ENCODE results near the gene ORC1.

ORC1 gene

GRCh38 chr1:52404116-52404974 lies at the start of gene ORC1, which contains the start of gene PRPF38A:
Gene ORC1 (minus strand): TSS chr1:52404423. CDS start chr1:52402223, 2,200 bp downstream.
Gene PRPF38A (plus strand): TSS chr1:52404602. CDS start chr1:52404750, 148 bp downstream.
- peak; percentile 98 for DNase-seq (ENCODE audit: low read depth)

GRCh38 chr1:52444463-52444862 lies 40.2 kb upstream of the ORC1 start:
- no peak for DNase-seq (ENCODE audit: low read depth)

DNA sequence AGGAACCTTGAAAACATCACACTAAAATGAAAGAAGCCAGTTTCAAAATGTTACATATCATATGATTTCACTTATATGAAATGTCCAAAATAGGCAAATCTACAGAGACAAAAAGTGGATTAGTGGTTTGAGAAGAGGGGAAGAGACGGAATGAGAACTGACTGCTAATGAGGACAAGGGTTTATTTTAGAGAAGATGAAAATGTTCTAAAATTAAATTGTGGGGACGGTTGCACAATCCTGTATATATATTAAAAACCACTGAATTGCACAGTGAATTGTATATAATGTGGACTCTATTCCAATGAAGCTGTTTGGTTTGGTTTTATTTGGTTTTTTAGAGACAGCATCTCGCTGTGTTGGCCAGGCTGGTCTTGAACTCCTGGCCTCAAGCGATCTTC lies 35.8 kb upstream of the ORC1 start:
- DNase-seq (ENCODE audit: low read depth), result no peak

DNA sequence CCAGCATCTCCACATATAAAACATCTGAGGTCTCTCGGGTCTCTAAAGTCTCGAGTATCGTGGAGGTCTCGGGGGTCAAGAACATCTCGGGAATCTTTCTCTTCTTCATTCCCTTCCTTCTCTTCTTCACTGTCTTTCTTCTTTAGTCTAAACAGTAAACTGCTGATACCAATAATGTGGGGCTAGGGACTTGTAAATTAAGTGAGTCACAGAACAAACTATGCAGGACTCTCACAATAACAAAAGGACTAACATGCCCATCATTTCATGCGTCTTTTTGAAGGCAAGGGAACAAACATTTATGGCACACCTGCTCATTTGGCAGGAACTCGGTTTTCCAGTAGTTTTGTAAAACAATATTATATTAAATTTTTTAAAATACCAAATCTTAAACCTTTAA lies 32.6 kb upstream of the ORC1 start:
- DNase-seq (ENCODE audit: low read depth), result no peak

- DNase-seq (ENCODE audit: low read depth), result no peak
These were observed 31.4 kb upstream of the ORC1 start for GRCh38 chr1:52435650-52436049.

- no peak for DNase-seq (ENCODE audit: low read depth)
These were observed 31.0 kb upstream of the ORC1 start for GRCh38 chr1:52435211-52435610.

DNA sequence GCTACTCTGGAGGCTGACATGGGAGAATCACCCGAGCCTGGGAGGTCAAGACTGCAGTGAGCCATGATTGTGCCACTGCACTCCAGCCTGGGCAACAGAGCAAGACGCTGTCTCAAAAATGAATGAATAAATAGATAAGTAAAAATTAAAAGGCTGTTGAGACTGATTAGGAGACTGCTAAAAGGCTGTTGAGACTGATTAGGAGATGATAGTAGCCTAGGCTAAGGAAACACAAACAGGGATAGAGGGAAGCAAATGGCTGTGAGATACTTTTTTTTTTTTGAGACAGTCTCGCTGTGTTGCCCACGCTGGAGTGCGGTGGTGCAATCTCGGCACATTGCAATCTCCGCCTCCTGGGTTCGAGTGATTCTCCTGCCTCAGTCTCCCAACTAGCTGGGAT lies 28.6 kb upstream of the ORC1 start:
- DNase-seq (ENCODE audit: low read depth), result no peak

DNA sequence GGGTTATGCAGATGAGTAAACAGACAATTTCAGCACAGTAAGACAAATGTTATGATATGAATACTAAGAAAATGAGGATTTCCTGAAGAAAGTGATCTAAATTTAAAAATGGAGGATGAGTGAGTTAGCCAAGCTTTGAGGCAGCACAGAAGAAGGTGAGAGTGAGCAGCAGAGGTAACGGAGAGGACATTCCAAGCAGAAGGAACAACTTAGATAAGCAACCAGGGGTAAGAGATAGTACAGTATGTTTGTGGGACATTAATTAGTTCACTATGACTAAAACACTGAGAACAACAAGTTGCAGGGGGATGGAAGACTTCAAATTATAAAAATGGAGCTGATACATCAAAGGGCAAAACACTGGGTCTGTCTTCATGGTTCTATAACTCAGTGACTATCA lies 22.9 kb upstream of the ORC1 start:
- no peak for DNase-seq (ENCODE audit: low read depth)

DNA sequence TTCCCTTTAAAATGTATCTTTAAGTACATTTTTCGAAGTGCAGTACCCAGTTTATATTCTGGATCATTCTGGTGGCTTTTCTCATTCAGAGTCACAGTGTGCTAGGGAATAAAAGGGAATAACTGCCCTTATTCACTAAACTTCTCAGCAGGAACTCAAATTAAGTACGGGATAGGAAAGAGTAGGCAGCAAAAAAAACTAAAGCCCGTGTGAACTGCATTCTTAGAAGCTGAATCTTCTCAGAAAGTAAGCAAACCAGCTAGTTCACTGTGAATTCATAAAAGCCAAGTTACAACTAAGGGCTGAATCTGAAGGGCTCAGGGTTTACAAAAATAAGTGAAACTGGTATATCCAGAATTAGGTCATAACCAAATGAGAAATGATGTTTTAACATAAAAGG lies 22.1 kb upstream of the ORC1 start:
- DNase-seq (ENCODE audit: low read depth), result peak; percentile 75

DNA sequence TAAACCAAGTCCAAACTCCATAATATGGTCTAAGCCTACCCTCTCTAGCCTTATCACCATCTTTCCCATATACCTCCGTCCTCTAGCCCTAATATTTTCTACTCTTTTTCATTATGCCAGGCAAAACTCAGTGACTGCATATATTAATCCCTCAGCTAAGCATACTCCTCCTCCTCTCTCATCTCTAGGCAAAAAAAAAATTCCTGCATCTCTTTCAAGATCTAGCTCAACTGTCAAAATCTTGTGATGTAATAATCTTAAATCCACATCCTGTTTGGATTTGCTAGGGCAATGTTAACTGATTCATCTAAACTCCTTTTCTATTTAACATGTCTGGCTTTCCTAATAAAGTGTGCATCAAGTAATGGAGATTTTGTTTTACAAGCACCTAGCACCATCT lies 20.6 kb upstream of the ORC1 start:
- DNase-seq (ENCODE audit: low read depth), result peak; percentile 72

DNA sequence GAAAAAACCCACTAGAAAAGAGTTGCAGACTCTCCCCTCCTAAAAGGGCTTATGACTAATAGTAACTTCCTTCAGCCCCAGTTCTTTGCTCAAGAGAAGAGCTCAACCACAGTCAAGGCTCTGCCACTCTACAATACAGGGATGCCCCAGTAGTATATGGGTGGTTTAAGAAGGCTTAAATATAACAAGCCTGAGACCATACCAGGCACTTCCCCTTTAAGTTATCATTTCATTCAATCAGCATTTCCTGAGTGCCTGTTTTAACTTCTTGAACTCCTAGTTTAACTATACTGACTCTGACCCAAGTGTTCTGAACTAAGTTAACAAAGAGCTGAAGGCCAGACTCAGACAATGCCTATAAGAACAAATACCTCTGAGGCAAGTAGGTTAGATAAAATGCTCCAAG lies 20.0 kb upstream of the ORC1 start:
- DNase-seq (ENCODE audit: low read depth), result peak; percentile 45

DNA sequence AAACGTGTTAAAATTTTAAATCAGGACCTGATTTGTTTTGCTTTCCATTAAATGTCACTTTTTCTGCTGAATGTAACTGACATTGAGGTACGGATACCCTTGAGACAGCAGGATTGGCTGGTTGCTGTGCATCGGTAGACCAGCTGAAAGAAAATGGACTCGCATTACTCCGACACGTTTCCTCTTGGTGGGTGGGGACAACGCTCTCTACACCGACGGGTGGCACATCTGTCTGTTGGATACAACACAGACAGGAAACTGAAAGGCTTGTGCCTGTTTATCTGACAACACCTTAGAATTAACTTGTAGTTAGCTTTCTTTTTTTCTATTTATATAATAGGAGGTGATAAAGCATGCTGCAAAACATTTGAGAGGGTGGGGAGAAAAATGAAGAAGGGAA lies 19.5 kb upstream of the ORC1 start:
- DNase-seq (ENCODE audit: low read depth), result no peak

GRCh38 chr1:52423055-52423454 lies 18.8 kb upstream of the ORC1 start:
- DNase-seq (ENCODE audit: low read depth), result no peak

- no peak for DNase-seq (ENCODE audit: low read depth)
These were observed 16.5 kb upstream of the ORC1 start for GRCh38 chr1:52420713-52421112.

GRCh38 chr1:52416811-52417210 lies 12.6 kb upstream of the ORC1 start:
- no peak for DNase-seq (ENCODE audit: low read depth)

DNA sequence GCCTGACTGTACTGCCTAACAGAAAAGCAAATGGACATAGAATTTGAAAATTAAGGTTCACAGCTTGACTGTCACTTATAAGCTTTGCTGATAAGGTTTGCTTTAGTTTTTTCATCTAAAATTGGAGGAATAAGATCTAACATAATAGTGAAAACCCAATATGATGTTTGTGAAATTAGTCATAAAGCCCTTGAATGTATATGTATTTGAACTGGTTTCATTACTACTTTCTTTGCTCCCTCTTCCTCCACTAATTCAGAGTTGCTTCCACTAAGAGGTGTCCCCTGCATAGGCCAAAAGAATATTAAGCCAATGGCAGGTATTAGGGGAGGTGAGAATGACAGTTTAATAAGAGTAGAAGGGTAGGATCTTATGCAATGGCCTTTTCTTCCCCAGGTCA lies 10.7 kb upstream of the ORC1 start:
- no peak for DNase-seq (ENCODE audit: low read depth)

DNA sequence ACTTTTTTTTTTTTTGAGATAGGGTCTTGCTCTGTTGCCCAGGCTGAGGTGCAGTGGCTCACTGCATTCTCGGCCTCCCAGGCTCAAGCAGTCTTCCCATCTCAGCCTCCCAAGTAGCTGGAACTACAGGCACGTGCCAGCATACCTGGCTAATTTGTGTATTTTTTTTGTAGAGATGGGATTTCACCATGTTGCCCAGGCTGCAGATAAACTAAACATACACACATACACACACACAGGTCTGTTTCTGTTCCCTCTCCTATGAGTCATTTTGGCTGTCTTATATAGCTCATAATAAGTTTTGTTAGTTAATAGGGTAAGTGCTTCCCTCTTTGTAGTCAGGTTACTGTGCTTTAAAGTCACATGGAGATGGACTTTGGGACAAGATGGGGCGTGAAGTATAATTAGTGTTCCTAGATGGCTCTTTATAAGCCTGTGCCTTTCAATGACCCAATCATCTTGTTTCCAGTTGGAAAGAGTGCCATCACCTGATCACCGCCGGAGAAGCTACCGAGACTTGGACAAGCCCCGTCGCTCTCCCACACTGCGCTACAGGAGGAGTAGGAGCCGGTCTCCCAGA lies 9.3 kb upstream of the ORC1 start:
- DNase-seq (ENCODE audit: low read depth), result peak; percentile 30

DNA sequence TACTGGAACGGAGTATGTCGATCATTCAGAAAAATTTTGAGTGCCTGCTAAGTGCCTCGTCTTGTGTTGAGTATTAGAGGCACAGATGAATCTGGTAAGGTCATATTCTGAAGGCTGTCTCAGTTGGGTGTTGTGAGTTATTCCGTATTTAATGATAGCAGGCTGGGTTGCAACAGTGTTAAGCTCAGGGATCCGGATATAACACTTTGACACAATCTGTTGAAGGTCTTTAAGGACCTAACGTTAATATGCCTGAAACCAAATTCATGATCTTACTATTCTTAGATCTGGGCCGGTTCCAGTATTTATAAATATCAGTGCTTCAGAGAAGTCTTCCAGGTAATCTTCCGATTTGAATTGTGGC lies 734 bp upstream of the ORC1 start:
- DNase-seq (ENCODE audit: low read depth), result no peak

- DNase-seq (ENCODE audit: low read depth), result peak; percentile 89
These were observed 582 bp downstream of the ORC1 start for GRCh38 chr1:52403566-52404115.

- no peak for DNase-seq (ENCODE audit: low read depth)
These were observed 1.4 kb downstream of the ORC1 start for GRCh38 chr1:52402860-52403240.

GRCh38 chr1:52400131-52400530 lies 4.1 kb downstream of the ORC1 start:
- no peak for DNase-seq (ENCODE audit: low read depth)

GRCh38 chr1:52399629-52400028 lies 4.6 kb downstream of the ORC1 start:
- DNase-seq (ENCODE audit: low read depth), result no peak

GRCh38 chr1:52393174-52393573 lies 11.0 kb downstream of the ORC1 start:
- DNase-seq (ENCODE audit: low read depth), result no peak

DNA sequence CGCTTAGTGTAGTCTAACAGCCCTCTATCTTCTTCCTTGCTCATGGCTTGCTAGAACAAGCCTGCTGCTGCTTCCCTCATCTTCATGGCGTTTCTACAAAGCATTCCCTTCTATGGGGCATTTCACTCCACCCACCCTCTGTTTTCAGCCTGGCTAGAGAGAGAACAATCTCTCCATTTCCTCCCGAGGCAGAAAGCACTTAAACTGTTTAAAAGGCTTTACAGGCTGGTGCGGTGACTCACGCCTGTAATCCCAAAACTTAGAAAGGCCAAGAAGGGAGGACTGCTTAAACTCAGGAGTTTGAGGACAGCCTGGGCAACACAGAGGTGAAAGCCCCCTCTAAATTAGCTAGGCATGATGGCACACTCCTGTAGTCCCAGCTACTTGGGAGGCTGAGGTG lies 17.8 kb downstream of the ORC1 start:
- no peak for DNase-seq (ENCODE audit: low read depth)

Measured in iris pigment epithelial cell (primary cell).